Nasal cavity respiratory epithelium epithelial cell of viscerocranial mucosa (primary cell): ENCODE measurements around the gene GABRR2. TPM values are rescaled to one million over a fixed set of nuclear protein-coding genes. Genes with fewer than 3 reads are reported as not detected.

Experiments used
- total RNA-seq: library from RNA; depleted of rRNA; stranded (reverse); fragments of >200 nt; gene quantifications from 2 replicates; pipeline ENCODE4 v1.2.3, GENCODE V29; 2014

Gene GABRR2
- total RNA-seq: under 0.01 and 0.14 TPM in 2 replicates

DNA sequence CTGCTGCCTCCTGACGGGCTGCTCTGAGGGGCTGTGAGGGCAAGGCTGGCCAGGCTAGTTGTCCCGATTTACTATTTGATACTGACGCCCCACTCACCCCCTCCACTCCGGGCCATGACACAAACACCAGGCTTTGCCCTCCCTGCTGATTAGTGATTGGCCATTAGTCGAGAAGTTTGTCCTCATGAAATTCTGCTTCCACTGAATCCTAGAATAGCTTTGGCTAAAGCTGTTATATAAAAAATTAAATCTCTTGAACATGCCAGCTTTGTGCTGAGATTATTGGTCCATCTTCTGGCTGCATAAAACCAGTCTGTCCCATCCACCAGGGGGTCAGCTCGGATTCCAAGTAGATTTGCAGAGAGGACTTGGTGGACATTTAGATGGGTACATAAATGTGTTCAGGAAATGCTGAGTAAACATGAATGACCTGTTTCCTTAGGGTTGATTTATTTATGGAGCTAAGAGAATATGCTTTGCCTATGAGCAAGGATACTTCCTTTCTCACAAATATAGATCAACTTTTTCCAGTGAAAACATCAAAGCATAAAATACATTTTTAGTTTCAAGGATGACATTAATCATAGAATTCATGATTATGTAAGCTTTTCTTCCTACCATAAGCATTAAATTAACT lies at the start of gene GABRR2:
Gene GABRR2, minus strand, starts transcription at position 51 of the 637 bp plus-strand sequence. CDS start 134 bp downstream, outside the sequence.

DNA sequence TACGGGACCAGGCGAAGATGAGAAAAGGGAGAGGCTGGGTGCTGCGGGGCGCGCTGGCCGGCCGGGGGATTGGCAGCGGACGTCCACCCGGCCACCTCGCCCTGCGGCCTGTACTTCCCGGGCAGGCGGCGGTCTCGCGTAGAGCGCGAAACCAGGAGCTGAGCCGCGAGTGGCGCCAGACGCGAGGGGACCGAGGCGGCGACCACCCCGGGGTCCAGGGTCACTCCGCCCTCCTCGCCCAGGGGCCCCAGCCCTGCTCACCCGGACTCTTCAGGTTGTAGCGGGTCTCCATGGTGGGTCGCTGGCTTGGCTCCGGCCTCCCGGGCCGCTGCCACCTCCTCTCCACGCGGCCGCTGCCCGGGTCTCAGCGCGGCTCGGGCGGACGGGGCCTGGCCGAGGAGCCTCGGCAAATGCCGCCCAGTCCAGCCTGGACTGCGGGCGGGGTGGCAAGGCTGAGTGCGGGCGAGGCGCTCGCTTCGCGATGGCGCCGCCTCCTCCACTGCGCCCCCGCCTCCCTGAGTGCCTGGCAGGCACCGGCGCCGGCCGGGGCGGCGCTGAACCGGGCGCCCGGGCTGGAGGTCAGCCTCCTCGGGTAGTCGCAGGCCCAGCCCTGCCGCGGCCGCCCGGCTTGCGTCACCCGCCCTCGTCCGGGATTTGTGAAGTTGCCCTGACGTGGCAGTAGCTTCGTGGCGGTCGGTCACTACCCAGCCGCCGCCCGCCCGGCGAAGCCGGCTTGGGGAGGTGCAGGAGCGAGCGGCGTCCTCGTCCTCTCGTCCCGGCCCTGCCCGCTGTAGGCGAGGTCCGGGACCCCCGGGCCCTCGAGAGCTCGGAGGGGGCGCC lies 37.4 kb upstream of the GABRR2 start, which contains the start of gene UBE2J1:
Gene UBE2J1, minus strand, starts transcription at position 445 of the 840 bp plus-strand sequence. Its CDS starts 153 bp downstream, at position 292.

DNA sequence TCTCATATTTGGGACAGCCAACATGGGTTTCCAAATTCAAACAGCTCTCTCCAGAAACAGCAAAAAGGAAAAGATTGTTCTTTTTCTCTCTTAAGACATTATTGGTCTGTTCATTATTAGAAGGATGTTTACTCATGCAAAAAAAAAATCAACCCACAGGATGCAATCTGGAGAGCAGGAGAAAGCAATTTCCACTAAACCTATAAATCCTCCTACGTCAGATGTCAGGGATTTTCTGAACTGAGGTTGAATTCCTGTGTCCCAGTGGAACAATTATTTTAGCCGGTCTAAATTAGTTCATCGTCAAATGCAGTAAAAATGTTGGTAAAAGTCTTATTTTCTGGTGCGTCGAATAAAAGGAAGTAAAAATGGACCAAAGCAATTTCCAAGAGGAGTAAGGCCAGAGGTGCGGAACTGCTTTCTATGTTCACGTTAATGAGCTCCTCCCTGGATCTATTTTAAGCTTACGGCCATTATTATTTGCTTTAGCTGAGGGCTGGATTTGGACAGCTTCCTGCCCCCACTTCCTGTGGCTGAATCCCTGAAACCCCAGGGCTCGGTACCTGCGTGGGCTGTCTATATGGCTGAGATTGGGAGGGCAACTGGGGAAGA lies 97.7 kb downstream of the GABRR2 start, which contains the start of gene GABRR1:
Gene GABRR1, minus strand, starts transcription at position 60 of the 612 bp plus-strand sequence. Its CDS starts 36 bp downstream, at position 24.

Other genes with a start within 250 kb of the GABRR2 start
- 33.8 and 86.5 TPM in 2 replicates for gene PNRC1, start 234.5 kb downstream of the GABRR2 start, total RNA-seq
- gene SRSF12, start 197.2 kb downstream of the GABRR2 start, total RNA-seq: 0.34 and 0.36 TPM in 2 replicates
- 9.5 and 14.4 TPM in 2 replicates for gene PM20D2, start 169.2 kb downstream of the GABRR2 start, total RNA-seq
- not detected in 2 replicates for gene GABRR1, start 97.9 kb downstream of the GABRR2 start, total RNA-seq
- gene UBE2J1, start 37.4 kb upstream of the GABRR2 start, total RNA-seq: 23.1 and 39.6 TPM in 2 replicates
- 5.1 and 20.9 TPM in 2 replicates for gene RRAGD, start 97.0 kb upstream of the GABRR2 start, total RNA-seq
- gene ANKRD6, start 117.9 kb upstream of the GABRR2 start, total RNA-seq: 6.5 and 23.2 TPM in 2 replicates